Measurements from ENCODE around the gene KLF13. TPM values are rescaled to one million over a fixed set of nuclear protein-coding genes. Genes with fewer than 3 reads are reported as not detected.
A peak's percentile ranks its signal among the peaks of the same experiment; 100 is the strongest.
"Not testable (repeated sequence)": the region's sequence is repeated elsewhere in the genome, so short reads cannot be mapped to it uniquely, and the experiment has no call there.

Gene KLF13
- polyA plus RNA-seq, 2 of the 4 experiments (the other 2 are of a cell fraction), result 53.5 TPM

GRCh38 chr15:31353931-31354330, 27.3 kb downstream of the KLF13 start:
- Histone ChIP-seq H3K4me2 (no peak overlapping the region), H3K4me1 (peaks cover 18% of the 10 kb centered on the region; the same call in 2 of the 3 replicates), H3K27ac (peak overlapping the region in 1 of 2 experiments; percentile 33; a peak in 1 of 6 replicates), H3K9me3 (no peaks in the 10 kb centered on the region), H3K4me3 (no peak overlapping the region)
- DNase-seq (ENCODE audit: low read depth in 1 of 2, low spot score in 1 of 2), result no peak
- 74% methylated on average over 2 of the region's 4 CpGs for WGBS (ENCODE audit: missing lambda C conversion rate)
- POLR2A ChIA-PET, result no interaction called here
- TF ChIP-seq EP300 (IDR thresholded peaks at IDR 0.05) (no peak), MAX (IDR thresholded peaks at IDR 0.05) (no peak), HOXB5 (CRISPR knock-in tag; IDR thresholded peaks at IDR 0.05) (no peak)
- ATAC-seq, result peak in 1 of 2 experiments; percentile 41; a peak in 2 of 6 replicates
- CTCF ChIA-PET, result interaction anchor here (1.1 to 1.2 kb wide), 2 partner anchors 8 to 85 kb away, joined by 3 to 4 read pairs; no protein-coding TSS in a partner anchor
- FAIRE-seq, result no peak

- DNase-seq (ENCODE audit: low read depth in 1 of 2, low spot score in 1 of 2); H3K4me3 ChIP-seq; POLR2A ChIA-PET; FAIRE-seq; H3K27ac ChIP-seq; ATAC-seq; H3K9me3 ChIP-seq; H3K4me2 ChIP-seq: not testable (repeated sequence)
- CTCF ChIA-PET, result interaction anchor here (2.0 kb wide), 1 partner anchor 11 kb away, joined by 10 read pairs; no protein-coding TSS in a partner anchor
- peaks cover 21% of the 10 kb centered on the region; the same call in 2 of the 3 replicates for H3K4me1 ChIP-seq
- 94% methylated on average over 11 of the region's 11 CpGs for WGBS (ENCODE audit: missing lambda C conversion rate)
Measured at GRCh38 chr15:31356097-31356496, 29.5 kb downstream of the KLF13 start.

- H3K4me1 ChIP-seq, result peaks cover 27% of the 10 kb centered on the region; the same call in 2 of the 3 replicates
- FAIRE-seq (no peak), ATAC-seq (no peak), DNase-seq (ENCODE audit: low read depth in 1 of 2, low spot score in 1 of 2) (no peak)
- POLR2A ChIA-PET, result no interaction called here
- no peak overlapping the region for H3K27ac ChIP-seq
- 90% methylated on average over 12 of the region's 13 CpGs for WGBS (ENCODE audit: missing lambda C conversion rate)
- CTCF ChIA-PET, result interaction anchor here (0.7 to 2.0 kb wide), 4 partner anchors 9 to 78 kb away, joined by 3 to 10 read pairs (median 4); no protein-coding TSS in a partner anchor
- no peaks in the 10 kb centered on the region for H3K9me3 ChIP-seq
- TF ChIP-seq CHD2 (IDR thresholded peaks at IDR 0.05; ENCODE audit: low read length, partially characterized antibody) (no peak), CBX8 (IDR thresholded peaks at IDR 0.05) (no peak), ESRRA (IDR thresholded peaks at IDR 0.05; ENCODE audit: borderline replicate concordance, low read length) (no peak), FOSL2 (IDR thresholded peaks at IDR 0.05) (no peak), FOSL2 (CRISPR knock-in tag; IDR thresholded peaks at IDR 0.05) (no peak)
- no peak overlapping the region for H3K4me3 ChIP-seq
- no peak overlapping the region for H3K4me2 ChIP-seq
Measured at GRCh38 chr15:31357148-31357547, 30.5 kb downstream of the KLF13 start.

- H3K4me1 ChIP-seq, result peaks cover 17% of the 10 kb centered on the region; the same call in 2 of the 3 replicates
- CTCF ChIA-PET, result interaction anchor here (1.0 to 2.8 kb wide), 3 partner anchors 9 to 77 kb away, joined by 3 to 9 read pairs (median 7); no protein-coding TSS in a partner anchor
Measured at GRCh38 chr15:31358163-31358562, 31.5 kb downstream of the KLF13 start.

DNA sequence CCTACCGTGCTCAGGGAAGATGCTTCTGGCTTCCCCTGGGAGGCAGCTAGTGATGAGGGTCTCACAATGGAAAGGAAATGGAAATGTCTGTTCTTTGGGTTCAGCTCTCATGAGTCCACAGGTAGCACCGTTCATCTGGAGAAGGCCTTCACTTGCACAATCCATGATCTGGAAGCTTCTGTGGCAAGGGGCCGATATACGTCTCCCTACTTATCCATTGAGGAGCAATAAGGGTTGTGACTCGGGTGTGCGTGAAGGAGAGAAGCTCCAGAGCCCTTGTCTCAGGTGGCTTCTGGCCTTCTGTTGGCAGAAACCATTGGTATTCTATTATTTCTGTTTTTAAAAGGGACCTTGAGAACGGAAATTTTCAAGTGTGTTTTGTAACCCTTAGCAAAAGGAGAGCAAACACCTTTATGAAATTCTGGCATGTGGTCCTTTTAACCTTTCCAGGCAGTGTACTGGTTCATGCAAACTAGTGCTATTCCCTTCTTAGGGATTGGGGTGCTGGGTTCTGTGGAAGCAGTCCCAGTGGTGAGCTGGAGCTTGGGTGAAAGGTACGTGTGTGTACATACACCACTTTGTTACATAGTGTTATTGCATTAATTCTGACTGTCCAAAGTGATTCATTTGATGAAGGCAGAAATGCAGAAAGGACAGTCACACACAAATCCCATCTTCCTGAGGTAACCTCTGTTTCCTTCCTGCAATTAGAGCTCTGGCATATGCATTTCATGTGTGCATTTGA, 32.5 kb downstream of the KLF13 start:
- POLR2A ChIA-PET, result no interaction called here
- CTCF ChIA-PET, result interaction anchor here (1.1 to 2.8 kb wide), 7 partner anchors 8 to 128 kb away, joined by 3 to 9 read pairs (median 4); no protein-coding TSS in a partner anchor
- no peak overlapping the region for H3K4me2 ChIP-seq
- TF ChIP-seq CEBPB (IDR thresholded peaks at IDR 0.05) (peak in 1 of 2 experiments; percentile 56; a peak in 2 of 4 replicates), RCOR1 (IDR thresholded peaks at IDR 0.05; ENCODE audit: low read depth, low read length) (no peak)
- no peaks in the 10 kb centered on the region for H3K9me3 ChIP-seq
- WGBS (ENCODE audit: missing lambda C conversion rate), result 92% methylated on average over 8 of the region's 8 CpGs
- peaks cover 14% of the 10 kb centered on the region; the same call in 2 of the 3 replicates for H3K4me1 ChIP-seq
- no peak overlapping the region for H3K4me3 ChIP-seq
- DNase-seq (ENCODE audit: low read depth in 1 of 2, low spot score in 1 of 2) (no peak), FAIRE-seq (no peak), ATAC-seq (no peak)
- H3K27ac ChIP-seq, result no peak overlapping the region

More at GRCh38 chr15:31358163-31358562, 31.5 kb downstream of the KLF13 start:
- Histone ChIP-seq H3K9me3 (no peaks in the 10 kb centered on the region), H3K4me3 (no peak overlapping the region), H3K27ac (no peak overlapping the region), H3K4me2 (no peak overlapping the region)
- TF ChIP-seq NFE2L2 (conservative IDR thresholded peaks at IDR 0.05; ENCODE audit: low read length) (no peak), JUN (IDR thresholded peaks at IDR 0.05) (no peak), POLR2AphosphoS2 (conservative IDR thresholded peaks at IDR 0.05; ENCODE audit: low read length) (no peak), MAZ (IDR thresholded peaks at IDR 0.05; ENCODE audit: borderline replicate concordance, low read depth, low read length) (no peak), JUNB (IDR thresholded peaks at IDR 0.05) (no peak), ZC3H11A (IDR thresholded peaks at IDR 0.05) (no peak)
- TF ChIP-seq, protein P1, sequence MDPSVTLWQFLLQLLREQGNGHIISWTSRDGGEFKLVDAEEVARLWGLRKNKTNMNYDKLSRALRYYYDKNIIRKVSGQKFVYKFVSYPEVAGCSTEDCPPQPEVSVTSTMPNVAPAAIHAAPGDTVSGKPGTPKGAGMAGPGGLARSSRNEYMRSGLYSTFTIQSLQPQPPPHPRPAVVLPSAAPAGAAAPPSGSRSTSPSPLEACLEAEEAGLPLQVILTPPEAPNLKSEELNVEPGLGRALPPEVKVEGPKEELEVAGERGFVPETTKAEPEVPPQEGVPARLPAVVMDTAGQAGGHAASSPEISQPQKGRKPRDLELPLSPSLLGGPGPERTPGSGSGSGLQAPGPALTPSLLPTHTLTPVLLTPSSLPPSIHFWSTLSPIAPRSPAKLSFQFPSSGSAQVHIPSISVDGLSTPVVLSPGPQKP (IDR thresholded peaks at IDR 0.05; ENCODE audit: low read depth, low read length), result no peak
- TF ChIP-seq, protein P2, sequence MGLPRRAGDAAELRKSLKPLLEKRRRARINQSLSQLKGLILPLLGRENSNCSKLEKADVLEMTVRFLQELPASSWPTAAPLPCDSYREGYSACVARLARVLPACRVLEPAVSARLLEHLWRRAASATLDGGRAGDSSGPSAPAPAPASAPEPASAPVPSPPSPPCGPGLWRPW (IDR thresholded peaks at IDR 0.05), result no peak
- ATAC-seq (no peak), FAIRE-seq (peak; percentile 74), DNase-seq (ENCODE audit: low read depth in 1 of 2, low spot score in 1 of 2) (no peak)
- WGBS (ENCODE audit: missing lambda C conversion rate), result 94% methylated on average over 3 of the region's 3 CpGs
- POLR2A ChIA-PET, result no interaction called here

All from A549 (cell line).